Transverse colon (tissue), 4 donors: Measurements from ENCODE around the gene TOP1. TPM values are rescaled to one million over a fixed set of nuclear protein-coding genes. Genes with fewer than 3 reads are reported as not detected.

Experiments used
- DNase-seq: peaks from one replicate; pipeline ENCODE4 v3.0.0-alpha.2; 2019
- H3K27ac ChIP-seq, 4 donors: fragments of 200-600 bp; sonication (generic); 2 replicates each; pipeline ENCODE4 v1.5.1; 2016 to 2018; ENCODE audit warnings: inconsistent platforms in 4 of 4
- H3K27me3 ChIP-seq: fragments of 200-600 bp; sonication (generic); 2 replicates; pipeline ENCODE4 v1.5.1; 2017; ENCODE audit warnings: inconsistent platforms
- H3K36me3 ChIP-seq, 4 donors: fragments of 200-600 bp; sonication (generic); 2 replicates each; pipeline ENCODE4 v1.5.1; 2017 to 2019; ENCODE audit warnings: inconsistent platforms in 4 of 4
- H3K4me1 ChIP-seq, 4 donors: fragments of 200-600 bp; sonication (generic); 2 replicates each; pipeline ENCODE4 v1.5.1; 2017 to 2020; ENCODE audit warnings: inconsistent platforms in 4 of 4
- H3K4me3 ChIP-seq, 4 donors: fragments of 200-600 bp; sonication (generic); 1 replicate in 1 of 4; 2 replicates in 3 of 4; pipeline versions ENCODE4 v1.5.1 to v1.6.1; 2017 to 2019; ENCODE audit warnings: inconsistent platforms in 4 of 4
- H3K9me3 ChIP-seq, 2 donors: fragments of 200-600 bp; sonication (generic); 2 replicates each; pipeline ENCODE4 v1.5.1; 2017 to 2019; ENCODE audit warnings: inconsistent platforms in 2 of 2
- CTCF ChIP-seq, 5 experiments: fragments of 200-600 bp in 3 of 5; fragments of 450-650 bp in 2 of 5; sonication (generic) in 3 of 5; IDR thresholded peaks; 1 replicate in 2 of 5; 2 replicates in 3 of 5; pipeline ENCODE4 v1.5.1; 2016 to 2017; ENCODE audit warnings: antibody characterized with exemption in 5 of 5, inconsistent platforms in 3 of 5, mild to moderate bottlenecking in 2 of 5, moderate library complexity in 1 of 5
- EP300 ChIP-seq: sonication (generic); formaldehyde crosslinking; IDR thresholded peaks from one replicate; pipeline ENCODE4 v1.6.1; 2017; ENCODE audit warnings: antibody characterized with exemption, low read depth
- POLR2A ChIP-seq: fragments of 450-650 bp; IDR thresholded peaks from one replicate; pipeline ENCODE4 v1.6.1; 2016; ENCODE audit warnings: antibody characterized with exemption, mild to moderate bottlenecking, moderate library complexity
- POLR2AphosphoS5 ChIP-seq, 3 donors: sonication (generic); formaldehyde crosslinking; IDR thresholded peaks; one replicate each; pipeline ENCODE4 v1.6.1; 2016; ENCODE audit warnings: antibody characterized with exemption in 3 of 3
- WGBS, 2 donors: methylation state at CpG; one replicate each; pipeline ENCODE4 v1.1.5; 2018; ENCODE audit warnings: low coverage in 1 of 2; 5-methylcytosine and 5-hydroxymethylcytosine counted together
- in situ Hi-C, 4 donors: fragments of 200-750 bp; cut with MboI; loops; one replicate each; pipeline versions ENCODE4 v1.15.0 to v1.15.1; 2017; ENCODE audit warnings: low sequenced_read_pairs in 3 of 4, low pct_ligation_motif_present in 1 of 4, low pct_unique_long_range_greater_than_20kb in 1 of 4
- intact Hi-C: fragments of 100-400 bp; cut with DNase I; formaldehyde crosslinking; loops from one replicate; pipeline ENCODE4 v1.15.1; 2023; ENCODE audit warnings: low total_unique reads
- total RNA-seq, 4 donors: library from RNA; depleted of rRNA; stranded (reverse); fragments of >200 nt; gene quantifications; one replicate each; pipeline ENCODE4 v1.1.0, GENCODE V29; 2016

The TOP1 gene
- total RNA-seq, 4 donors from 2014 or later = 29.6 to 52.3 (median 36.9) TPM

GRCh38 chr20:41031243-41031619, 2.6 kb downstream of the TOP1 start:
- TF ChIP-seq POLR2AphosphoS5 (IDR thresholded peaks at IDR 0.05) (no peak), EP300 (no peak), POLR2A (no peak), CTCF (IDR thresholded peaks at IDR 0.05) (no peak)
- H3K9me3 ChIP-seq = no peaks in the 10 kb centered on the region
- intact Hi-C loops (no loop called here), in situ Hi-C loops (no loop called here)
- 57 to 63% methylated on average over 1 to 2 of the region's 2 CpGs for WGBS, 2 donors
- no peaks in the 10 kb centered on the region for H3K27me3 ChIP-seq
- peak overlapping the region; percentile 95 to 97 (median 96) for H3K27ac ChIP-seq
- H3K36me3 ChIP-seq = no peaks in the 10 kb centered on the region
- H3K4me1 ChIP-seq = peaks cover 28 to 52% (median 49%) of the 10 kb centered on the region in 4 donors
- no peak for DNase-seq
- peak overlapping the region in 1 of 4 donors; percentile 91 for H3K4me3 ChIP-seq

DNA sequence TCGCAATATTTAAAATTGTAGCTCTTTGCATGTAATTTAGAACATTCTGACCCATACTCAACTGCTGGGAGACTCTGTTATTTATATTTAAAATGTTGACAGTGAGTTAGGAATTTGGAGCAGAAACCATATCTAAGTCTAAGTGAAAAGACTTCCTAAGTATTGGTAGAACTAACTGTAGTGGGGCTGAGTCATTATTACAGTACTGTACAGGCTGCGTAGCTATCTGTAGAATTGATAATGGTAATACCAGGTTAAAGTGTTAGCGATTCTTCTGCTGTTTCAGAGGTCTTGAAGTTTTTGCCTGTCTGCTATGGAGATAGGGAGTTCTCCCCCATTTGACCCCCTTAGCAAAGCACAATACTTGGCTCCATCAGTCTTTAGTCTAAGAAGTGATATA, 3.6 kb downstream of the TOP1 start:
- in situ Hi-C loops (no loop called here), intact Hi-C loops (no loop called here)
- no peak for DNase-seq
- TF ChIP-seq POLR2A (no peak), EP300 (no peak), POLR2AphosphoS5 (IDR thresholded peaks at IDR 0.05) (no peak), CTCF (IDR thresholded peaks at IDR 0.05) (no peak)
- 95 to 96% methylated on average over 2 to 3 of the region's 3 CpGs for WGBS, 2 donors
- Histone ChIP-seq H3K4me3 (peak overlapping the region in 1 of 4 donors; percentile 91), H3K9me3 (no peaks in the 10 kb centered on the region), H3K27me3 (no peaks in the 10 kb centered on the region), H3K36me3 (no peaks in the 10 kb centered on the region), H3K4me1 (peaks cover 28 to 53% (median 49%) of the 10 kb centered on the region in 4 donors), H3K27ac (no peak overlapping the region)

- in situ Hi-C loops (no loop called here), intact Hi-C loops (no loop called here)
- Histone ChIP-seq H3K4me1 (peaks cover 24 to 59% (median 51%) of the 10 kb centered on the region in 4 donors), H3K4me3 (no peak overlapping the region), H3K27ac (no peak overlapping the region), H3K9me3 (no peaks in the 10 kb centered on the region), H3K36me3 (no peaks in the 10 kb centered on the region), H3K27me3 (no peaks in the 10 kb centered on the region)
- TF ChIP-seq CTCF (IDR thresholded peaks at IDR 0.05) (no peak), POLR2A (no peak), EP300 (no peak), POLR2AphosphoS5 (IDR thresholded peaks at IDR 0.05) (no peak)
- no peak for DNase-seq
- 77 to 83% methylated on average over 2 to 3 of the region's 3 CpGs for WGBS, 2 donors
Observed at GRCh38 chr20:41034239-41034638, 5.6 kb downstream of the TOP1 start.

GRCh38 chr20:41035207-41035606, 6.6 kb downstream of the TOP1 start:
- no peaks in the 10 kb centered on the region for H3K27me3 ChIP-seq
- TF ChIP-seq EP300 (no peak), POLR2AphosphoS5 (IDR thresholded peaks at IDR 0.05) (no peak), POLR2A (no peak), CTCF (IDR thresholded peaks at IDR 0.05) (no peak)
- intact Hi-C loops = no loop called here
- DNase-seq = no peak
- no peak overlapping the region for H3K4me3 ChIP-seq
- H3K27ac ChIP-seq = no peak overlapping the region
- H3K4me1 ChIP-seq = peaks cover 24 to 67% (median 49%) of the 10 kb centered on the region in 4 donors
- H3K9me3 ChIP-seq = no peaks in the 10 kb centered on the region
- H3K36me3 ChIP-seq = no peaks in the 10 kb centered on the region
- WGBS, 2 donors = 90 to 91% methylated on average over 3 of the region's 3 CpGs
- in situ Hi-C loops = no loop called here
